ENCODE measurements around the gene MADCAM1. TPM values are rescaled to one million over a fixed set of nuclear protein-coding genes. Genes with fewer than 3 reads are reported as not detected.

The MADCAM1 gene
- total RNA-seq, 2 donors from 2014 or later = 0.80 to 0.91 TPM

GRCh38 chr19:465056-465816 is 31.1 kb upstream of the MADCAM1 start:
- TF ChIP-seq POLR2A (IDR thresholded peaks at IDR 0.05) (no peak), CTCF (IDR thresholded peaks at IDR 0.05) (no peak)
- Histone ChIP-seq H3K9me3 (no peaks in the 10 kb centered on the region), H3K4me3 (no peak overlapping the region), H3K36me3 (no peaks in the 10 kb centered on the region), H3K27me3 (replicated peaks; ENCODE audit: insufficient read depth) (no peaks in the 10 kb centered on the region), H3K27ac (no peak overlapping the region), H3K4me1 (replicated peaks) (no peaks in the 10 kb centered on the region)
- no peak for DNase-seq (ENCODE audit: low spot score)
- 93% methylated on average over 3 of the region's 3 CpGs for WGBS
- intact Hi-C loops (cut with DNase I) = no loop called here

GRCh38 chr19:467554-467953 is 28.7 kb upstream of the MADCAM1 start:
- no peak for TF ChIP-seq POLR2A (IDR thresholded peaks at IDR 0.05)
- no peak for TF ChIP-seq POLR2AphosphoS5 (IDR thresholded peaks at IDR 0.05)
- no peak for TF ChIP-seq CTCF (IDR thresholded peaks at IDR 0.05)
- no peak for DNase-seq (ENCODE audit: low spot score)
- Histone ChIP-seq H3K36me3 (no peaks in the 10 kb centered on the region), H3K4me1 (replicated peaks) (no peaks in the 10 kb centered on the region), H3K27me3 (replicated peaks; ENCODE audit: insufficient read depth) (no peaks in the 10 kb centered on the region), H3K4me3 (no peak overlapping the region), H3K27ac (no peak overlapping the region), H3K9me3 (no peaks in the 10 kb centered on the region)
- WGBS = 82% methylated on average over 11 of the region's 11 CpGs
- intact Hi-C loops (cut with DNase I) = no loop called here

- no peak for TF ChIP-seq POLR2A (IDR thresholded peaks at IDR 0.05)
- TF ChIP-seq CTCF (IDR thresholded peaks at IDR 0.05) = no peak
- no peak for TF ChIP-seq POLR2AphosphoS5 (IDR thresholded peaks at IDR 0.05)
- Histone ChIP-seq H3K27ac (no peak overlapping the region), H3K4me3 (no peak overlapping the region), H3K9me3 (no peaks in the 10 kb centered on the region), H3K36me3 (no peaks in the 10 kb centered on the region), H3K4me1 (replicated peaks) (no peaks in the 10 kb centered on the region), H3K27me3 (replicated peaks; ENCODE audit: insufficient read depth) (no peaks in the 10 kb centered on the region)
- no peak for DNase-seq (ENCODE audit: low spot score)
- WGBS = 75% methylated on average over 27 of the region's 27 CpGs
- intact Hi-C loops (cut with DNase I) = no loop called here
Measured at GRCh38 chr19:468587-469256, 27.6 kb upstream of the MADCAM1 start.

GRCh38 chr19:469833-470232 is 26.5 kb upstream of the MADCAM1 start:
- no peak overlapping the region for H3K27ac ChIP-seq
- H3K4me3 ChIP-seq = no peak overlapping the region
- no peak for DNase-seq (ENCODE audit: low spot score)
- no peak for TF ChIP-seq POLR2AphosphoS5 (IDR thresholded peaks at IDR 0.05)
- TF ChIP-seq POLR2A (IDR thresholded peaks at IDR 0.05) = no peak
- no peak for TF ChIP-seq CTCF (IDR thresholded peaks at IDR 0.05)
- H3K36me3 ChIP-seq = no peaks in the 10 kb centered on the region
- H3K9me3 ChIP-seq = no peaks in the 10 kb centered on the region
- 91% methylated on average over 7 of the region's 7 CpGs for WGBS
- intact Hi-C loops (cut with DNase I) = no loop called here
- no peaks in the 10 kb centered on the region for H3K27me3 ChIP-seq (replicated peaks; ENCODE audit: insufficient read depth)
- H3K4me1 ChIP-seq (replicated peaks) = no peaks in the 10 kb centered on the region

GRCh38 chr19:470701-471100 is 25.6 kb upstream of the MADCAM1 start:
- intact Hi-C loops (cut with DNase I) = no loop called here

More at GRCh38 chr19:470701-471100, 25.6 kb upstream of the MADCAM1 start:
- H3K36me3 ChIP-seq = no peaks in the 10 kb centered on the region
- 80% methylated on average over 18 of the region's 20 CpGs for WGBS
- H3K27ac ChIP-seq = no peak overlapping the region
- H3K9me3 ChIP-seq = no peaks in the 10 kb centered on the region
- DNase-seq (ENCODE audit: low spot score) = no peak
- H3K27me3 ChIP-seq (replicated peaks; ENCODE audit: insufficient read depth) = no peaks in the 10 kb centered on the region
- no peak overlapping the region for H3K4me3 ChIP-seq
- TF ChIP-seq POLR2AphosphoS5 (IDR thresholded peaks at IDR 0.05) (no peak), POLR2A (IDR thresholded peaks at IDR 0.05) (no peak), CTCF (IDR thresholded peaks at IDR 0.05) (no peak)
- H3K4me1 ChIP-seq (replicated peaks) = no peaks in the 10 kb centered on the region
